HepG2 (cell line): ENCODE data around the gene KRTCAP2. TPM values are rescaled to one million over a fixed set of nuclear protein-coding genes. Genes with fewer than 3 reads are reported as not detected.
A peak's percentile ranks its signal among the peaks of the same experiment; 100 is the strongest.

Experiments used
- ATAC-seq: fragments of 200-7000 bp; cut with Tn5 transposase; 3 replicates; pipeline ENCODE4 v1.9.1; 2020; ENCODE audit warnings: mild to moderate bottlenecking, moderate library complexity
- BruUV-seq: library from RNA; stranded (reverse); fragments of 400-500 nt; replicated peaks from 2 replicates; lab custom pipeline; 2021; lab: Mats Ljungman, UMichigan
- CTCF ChIA-PET: fragments of 300-600 bp; formaldehyde crosslinking; extraction: SDS; loops from one replicate; lab custom pipeline; 2021; ENCODE audit warnings: low total read pairs, inconsistent platforms, low intra/inter-chr PET ratio; lab: Yijun Ruan, JAX
- POLR2A ChIA-PET: fragments of 350-600 bp; sonication (Branson Sonifier 250); formaldehyde crosslinking; loops from one replicate; lab custom pipeline; 2020; ENCODE audit warnings: antibody characterized with exemption, inconsistent platforms; lab: Yijun Ruan, JAX
- DNase-seq: peaks from one replicate; pipeline ENCODE4 v3.0.0-alpha.2; 2015; ENCODE audit warnings: low spot score
- FAIRE-seq: peaks from 3 replicates; lab custom pipeline; 2011; peaks lifted over from hg19 to GRCh38; lab: Jason Lieb, UNC
- H2AFZ ChIP-seq: one replicate; pipeline ENCODE4 v1.6.1; 2011; ENCODE audit warnings: low read length, inconsistent platforms
- H3K27ac ChIP-seq: fragments of 300-600 bp; 3 replicates; pipeline ENCODE4 v1.8.0; 2011; ENCODE audit warnings: mixed run types, mild to moderate bottlenecking, mixed read lengths, low read length, inconsistent platforms; ENCODE audit not compliant: insufficient read depth; ENCODE audit errors: extremely low read length
- H3K27me3 ChIP-seq, 2 experiments: fragments of 200-600 bp in 1 of 2; 2 replicates in 1 of 2; 3 replicates in 1 of 2; pipeline versions ENCODE4 v1.6.0 to v1.8.0; 2011; ENCODE audit warnings: low read length in 2 of 2, mild to moderate bottlenecking in 2 of 2, moderate library complexity in 2 of 2, inconsistent platforms in 1 of 2; ENCODE audit not compliant: insufficient read depth in 2 of 2, control insufficient read depth in 1 of 2
- H3K36me3 ChIP-seq, 2 experiments: fragments of 200-600 bp in 1 of 2; replicated peaks in 1 of 2; 2 replicates in 1 of 2; 3 replicates in 1 of 2; pipeline versions ENCODE4 v1.5.1 to v1.8.0; 2011; ENCODE audit warnings: low read length in 2 of 2, inconsistent platforms in 1 of 2; ENCODE audit not compliant: insufficient read depth in 2 of 2, control insufficient read depth in 1 of 2
- H3K4me1 ChIP-seq: 2 replicates; pipeline ENCODE4 v1.5.1; 2012; ENCODE audit warnings: low read length, inconsistent platforms; ENCODE audit not compliant: insufficient read depth
- H3K4me2 ChIP-seq: 2 replicates; pipeline ENCODE4 v1.6.0; 2011; ENCODE audit warnings: low read depth, low read length, inconsistent platforms
- H3K4me3 ChIP-seq, 3 experiments: fragments of 200-600 bp in 1 of 3; sonication (generic), shearing (Covaris generic) in 1 of 3; replicated peaks in 1 of 3; 2 replicates each; pipeline ENCODE4 v1.5.1; 2011 to 2016; ENCODE audit warnings: low read length in 3 of 3, inconsistent platforms in 2 of 3, low read depth in 2 of 3, mild to moderate bottlenecking in 2 of 3, control low read depth in 1 of 3, mixed read lengths in 1 of 3; ENCODE audit not compliant: insufficient read depth in 1 of 3
- H3K79me2 ChIP-seq: one replicate; pipeline ENCODE4 v1.6.1; 2011; ENCODE audit warnings: low read length, inconsistent platforms; ENCODE audit not compliant: insufficient read depth
- H3K9ac ChIP-seq: 2 replicates; pipeline ENCODE4 v1.6.0; 2011; ENCODE audit warnings: mild to moderate bottlenecking, low read depth, low read length, inconsistent platforms; ENCODE audit not compliant: insufficient read depth
- H3K9me3 ChIP-seq: 2 replicates; pipeline ENCODE4 v1.5.1; 2012; ENCODE audit warnings: mild to moderate bottlenecking, low read length
- H4K20me1 ChIP-seq: 2 replicates; pipeline ENCODE4 v1.6.0; 2011; ENCODE audit warnings: inconsistent platforms, mild to moderate bottlenecking, low read length, moderate library complexity; ENCODE audit not compliant: insufficient read depth
- BRCA1 ChIP-seq: sonication (generic); formaldehyde crosslinking; IDR thresholded peaks from 2 replicates; pipeline ENCODE4 v1.4.0; 2020; ENCODE audit warnings: missing genetic modification reagents
- GATAD2A ChIP-seq: IDR thresholded peaks from 2 replicates; pipeline ENCODE4 v1.6.1; 2016
- GLI4 ChIP-seq: sonication (generic); formaldehyde crosslinking; IDR thresholded peaks from 2 replicates; pipeline ENCODE4 v1.5.1; 2020; ENCODE audit warnings: missing genetic modification reagents, mild to moderate bottlenecking, moderate library complexity, borderline replicate concordance
- HMGXB3 ChIP-seq: sonication (generic); formaldehyde crosslinking; IDR thresholded peaks from 2 replicates; pipeline ENCODE4 v1.4.0; 2020; ENCODE audit warnings: missing genetic modification reagents, borderline replicate concordance
- KAT7 ChIP-seq: IDR thresholded peaks from 2 replicates; pipeline ENCODE4 v1.6.1; 2018; ENCODE audit warnings: borderline replicate concordance, missing compliant biosample characterization
- MIER3 ChIP-seq: IDR thresholded peaks from 2 replicates; pipeline ENCODE4 v1.6.1; 2016; ENCODE audit warnings: missing compliant biosample characterization, borderline replicate concordance
- NFYC ChIP-seq: IDR thresholded peaks from 2 replicates; pipeline ENCODE4 v1.6.1; 2016; ENCODE audit warnings: missing genetic modification reagents, missing compliant biosample characterization
- NR2C2 ChIP-seq: sonication (generic); formaldehyde crosslinking; IDR thresholded peaks from 2 replicates; pipeline ENCODE4 v1.4.0; 2020; ENCODE audit warnings: missing genetic modification reagents, mild to moderate bottlenecking, moderate library complexity, borderline replicate concordance
- RXRB ChIP-seq: IDR thresholded peaks from 2 replicates; pipeline ENCODE4 v1.6.1; 2016; ENCODE audit warnings: borderline replicate concordance, missing genetic modification reagents, missing compliant biosample characterization
- SMYD3 ChIP-seq: sonication (generic); formaldehyde crosslinking; IDR thresholded peaks from 2 replicates; pipeline ENCODE4 v1.8.1; 2023; ENCODE audit warnings: mild to moderate bottlenecking, missing genetic modification reagents
- SOX13 ChIP-seq, 3 experiments: fragments of 450-650 bp in 1 of 3; sonication (generic) in 1 of 3; formaldehyde crosslinking in 1 of 3; IDR thresholded peaks in 2 of 3; conservative IDR thresholded peaks in 1 of 3; 2 replicates each; pipeline versions ENCODE4 v1.5.0 to v1.6.1; 2016 to 2020; ENCODE audit warnings: antibody characterized with exemption in 1 of 3, mild to moderate bottlenecking in 1 of 3, missing compliant biosample characterization in 1 of 3, missing genetic modification reagents in 1 of 3, moderate library complexity in 1 of 3
- TP53 ChIP-seq: sonication (generic); formaldehyde crosslinking; conservative IDR thresholded peaks from 2 replicates; pipeline ENCODE4 v1.4.0; 2020; ENCODE audit warnings: missing genetic modification reagents
- ZNF431 ChIP-seq: sonication (generic); formaldehyde crosslinking; IDR thresholded peaks from 2 replicates; pipeline ENCODE4 v1.9.0; 2022; ENCODE audit warnings: missing genetic modification reagents, low read depth, mild to moderate bottlenecking, borderline replicate concordance
- ZNF766 ChIP-seq: sonication (generic); formaldehyde crosslinking; IDR thresholded peaks from 2 replicates; pipeline ENCODE4 v1.5.0; 2020; ENCODE audit warnings: missing genetic modification reagents, borderline replicate concordance
- WGBS: methylation state at CpG from one replicate; pipeline ENCODE4 v1.1.6; 2017; ENCODE audit warnings: low lambda C conversion rate; 5-methylcytosine and 5-hydroxymethylcytosine counted together
- in situ Hi-C: cut with HindIII; loops from 2 replicates; pipeline ENCODE4 v1.10.0; 2017; ENCODE audit warnings: low pct_unique_long_range_greater_than_20kb; ENCODE audit not compliant: extremely low pct_ligation_motif_present
- intact Hi-C: fragments of 100-400 bp; cut with micrococcal nuclease; formaldehyde crosslinking; loops from one replicate; pipeline ENCODE4 v1.10.0; 2022; ENCODE audit not compliant: unreplicated experiment
- polyA plus RNA-seq, 8 experiments: library from polyadenylated mRNA; depleted of rRNA in 3 of 8; stranded (reverse) in 7 of 8; unstranded in 1 of 8; fragments of >200 nt; fragmentation: Illumina TruSeq in 4 of 8; extraction: Trizol in 4 of 8; gene quantifications; 2 replicates each; pipeline versions ENCODE4 v1.2.1 to v1.2.3, GENCODE V29; 2011 to 2016; ENCODE audit warnings: low read depth in 4 of 8, missing spikeins in 1 of 8, mixed read lengths in 1 of 8; ENCODE audit not compliant: insufficient read depth in 1 of 8
- total RNA-seq, 5 experiments: library from RNA; depleted of rRNA; stranded (reverse); fragments of >200 nt; fragmentation: Illumina TruSeq; extraction: Trizol; gene quantifications; 2 replicates each; pipeline ENCODE4 v1.2.3, GENCODE V29; 2016; ENCODE audit warnings: low read depth in 1 of 5
- TF ChIP-seq, protein P1 (sequence below): sonication (generic); formaldehyde crosslinking; IDR thresholded peaks from 2 replicates; pipeline ENCODE4 v1.8.1; 2023; ENCODE audit warnings: missing genetic modification reagents, inconsistent platforms, borderline replicate concordance
- TF ChIP-seq, protein P2 (sequence below): sonication (generic); formaldehyde crosslinking; IDR thresholded peaks from 2 replicates; pipeline ENCODE4 v1.8.0; 2022; ENCODE audit warnings: mild to moderate bottlenecking, missing genetic modification reagents

The KRTCAP2 gene
- total and polyA plus RNA-seq, 2 of the 13 experiments (the other 11 are each of a cell fraction or from before 2014, with no cell fraction given) = 77.3 to 79.4 TPM

DNA sequence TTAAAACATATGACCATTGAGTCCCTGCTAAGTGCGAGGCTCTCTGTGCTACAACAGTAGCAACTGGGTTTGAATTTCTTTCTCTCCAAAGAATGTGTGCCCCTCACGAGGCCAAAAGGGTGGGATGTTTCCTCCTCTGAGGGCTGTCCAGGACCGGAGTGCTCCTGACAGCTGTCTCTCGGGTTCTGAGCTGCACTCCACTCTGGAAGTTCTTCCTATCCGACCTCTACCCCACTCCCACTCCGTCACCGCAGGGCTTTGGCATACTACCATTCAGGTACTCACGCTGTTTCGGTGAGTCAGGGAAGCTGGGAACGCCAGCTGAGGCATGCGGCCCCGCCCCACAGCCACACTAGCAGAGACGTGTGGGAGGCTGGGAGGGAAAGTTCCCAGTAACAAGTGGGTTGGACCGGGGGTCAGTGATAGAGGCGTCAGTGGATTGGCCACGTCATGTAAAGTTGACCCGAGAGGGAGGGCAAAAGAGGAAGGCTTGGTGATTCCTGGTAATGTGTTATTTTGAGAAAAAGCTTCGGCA lies 38.2 kb downstream of the KRTCAP2 start:
- intact Hi-C loops (loop anchor here (1.0 kb wide), 2 partner anchors 8 to 41 kb away; partner anchors contain the start of gene EFNA1), in situ Hi-C loops (no loop called here)
- WGBS = 10% methylated on average over 18 of the region's 18 CpGs
- H3K36me3 ChIP-seq = peaks cover 17 to 46% of the 10 kb centered on the region in 2 experiments
- no peak overlapping the region for H2AFZ ChIP-seq
- H3K79me2 ChIP-seq = peaks cover 57% of the 10 kb centered on the region
- no peaks in the 10 kb centered on the region; a peak in 1 of 5 replicates for H3K27me3 ChIP-seq
- TSS peak; percentile 54 for BruUV-seq
- H3K4me1 ChIP-seq = peaks cover 83% of the 10 kb centered on the region
- ChIA-PET POLR2A (interaction anchor here (0.7 to 7.4 kb wide), 17 partner anchors 10 to 162 kb away, joined by 3 to 144 read pairs (median 4); partner anchors contain the start of genes EFNA1, KRTCAP2, THBS3 and ZBTB7B), CTCF (interaction anchor here (1.1 to 3.2 kb wide), 2 partner anchors 33 to 42 kb away, joined by 4 to 18 read pairs; no protein-coding TSS in a partner anchor)
- peak; percentile 90 for DNase-seq
- H3K27ac ChIP-seq = peak overlapping the region; percentile 89
- ATAC-seq = peak; percentile 62
- peak overlapping the region; percentile 89 for H3K4me2 ChIP-seq
- peak; percentile 51 for FAIRE-seq
- peaks cover 52% of the 10 kb centered on the region for H4K20me1 ChIP-seq
- H3K9ac ChIP-seq = peak overlapping the region; percentile 78
- peak overlapping the region; percentile 52 to 84 (median 53) for H3K4me3 ChIP-seq
- no peaks in the 10 kb centered on the region for H3K9me3 ChIP-seq
- TF ChIP-seq MIER3 (peak; percentile 35; the same call in 1 of the 2 replicates), GLI4 (CRISPR knock-in tag) (no peak), ZNF766 (CRISPR knock-in tag) (peak; percentile 61; the same call in 1 of the 2 replicates), ZNF431 (CRISPR knock-in tag) (0 out of 2 replicates have a peak, but pooled peaks have one; percentile 23), SOX13 (IDR thresholded peaks at IDR 0.05) (no peak), SOX13 (CRISPR knock-in tag; conservative IDR thresholded peaks at IDR 0.05 in 1 of 2, IDR thresholded peaks at IDR 0.05 in 1 of 2) (peak in 1 of 2 experiments; percentile 15; a peak in 1 of 4 replicates), BRCA1 (CRISPR knock-in tag) (peak; percentile 75; the same call in 1 of the 2 replicates), RXRB (peak; percentile 84), HMGXB3 (CRISPR knock-in tag) (peak; percentile 81; the same call in 1 of the 2 replicates), SMYD3 (CRISPR knock-in tag) (peak; percentile 82; the same call in 1 of the 2 replicates), TP53 (CRISPR knock-in tag) (peak; percentile 24; the same call in 1 of the 2 replicates), KAT7 (CRISPR knock-in tag) (0 out of 2 replicates have a peak, but pooled peaks have one; percentile 12), NFYC (peak; percentile 20; the same call in 1 of the 2 replicates), NR2C2 (CRISPR knock-in tag) (peak; percentile 80), GATAD2A (CRISPR knock-in tag) (peak; percentile 24; the same call in 1 of the 2 replicates)
- TF ChIP-seq, protein P1, sequence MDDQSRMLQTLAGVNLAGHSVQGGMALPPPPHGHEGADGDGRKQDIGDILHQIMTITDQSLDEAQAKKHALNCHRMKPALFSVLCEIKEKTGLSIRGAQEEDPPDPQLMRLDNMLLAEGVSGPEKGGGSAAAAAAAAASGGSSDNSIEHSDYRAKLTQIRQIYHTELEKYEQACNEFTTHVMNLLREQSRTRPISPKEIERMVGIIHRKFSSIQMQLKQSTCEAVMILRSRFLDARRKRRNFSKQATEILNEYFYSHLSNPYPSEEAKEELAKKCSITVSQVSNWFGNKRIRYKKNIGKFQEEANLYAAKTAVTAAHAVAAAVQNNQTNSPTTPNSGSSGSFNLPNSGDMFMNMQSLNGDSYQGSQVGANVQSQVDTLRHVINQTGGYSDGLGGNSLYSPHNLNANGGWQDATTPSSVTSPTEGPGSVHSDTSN (CRISPR knock-in tag) = no peak
- TF ChIP-seq, protein P2, sequence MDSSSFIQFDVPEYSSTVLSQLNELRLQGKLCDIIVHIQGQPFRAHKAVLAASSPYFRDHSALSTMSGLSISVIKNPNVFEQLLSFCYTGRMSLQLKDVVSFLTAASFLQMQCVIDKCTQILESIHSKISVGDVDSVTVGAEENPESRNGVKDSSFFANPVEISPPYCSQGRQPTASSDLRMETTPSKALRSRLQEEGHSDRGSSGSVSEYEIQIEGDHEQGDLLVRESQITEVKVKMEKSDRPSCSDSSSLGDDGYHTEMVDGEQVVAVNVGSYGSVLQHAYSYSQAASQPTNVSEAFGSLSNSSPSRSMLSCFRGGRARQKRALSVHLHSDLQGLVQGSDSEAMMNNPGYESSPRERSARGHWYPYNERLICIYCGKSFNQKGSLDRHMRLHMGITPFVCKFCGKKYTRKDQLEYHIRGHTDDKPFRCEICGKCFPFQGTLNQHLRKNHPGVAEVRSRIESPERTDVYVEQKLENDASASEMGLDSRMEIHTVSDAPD = peak; percentile 73
